ENCODE measurements around the gene C3orf70. TPM values are rescaled to one million over a fixed set of nuclear protein-coding genes. Genes with fewer than 3 reads are reported as not detected.

C3orf70 gene
- total and polyA plus RNA-seq, 11 donors: 0.53 to 2.9 (median 2.0) TPM

GRCh38 chr3:185176750-185177359, 24.0 kb upstream of the C3orf70 start:
- no peak for TF ChIP-seq POLR2A (IDR thresholded peaks at IDR 0.05)
- TF ChIP-seq, protein P1, sequence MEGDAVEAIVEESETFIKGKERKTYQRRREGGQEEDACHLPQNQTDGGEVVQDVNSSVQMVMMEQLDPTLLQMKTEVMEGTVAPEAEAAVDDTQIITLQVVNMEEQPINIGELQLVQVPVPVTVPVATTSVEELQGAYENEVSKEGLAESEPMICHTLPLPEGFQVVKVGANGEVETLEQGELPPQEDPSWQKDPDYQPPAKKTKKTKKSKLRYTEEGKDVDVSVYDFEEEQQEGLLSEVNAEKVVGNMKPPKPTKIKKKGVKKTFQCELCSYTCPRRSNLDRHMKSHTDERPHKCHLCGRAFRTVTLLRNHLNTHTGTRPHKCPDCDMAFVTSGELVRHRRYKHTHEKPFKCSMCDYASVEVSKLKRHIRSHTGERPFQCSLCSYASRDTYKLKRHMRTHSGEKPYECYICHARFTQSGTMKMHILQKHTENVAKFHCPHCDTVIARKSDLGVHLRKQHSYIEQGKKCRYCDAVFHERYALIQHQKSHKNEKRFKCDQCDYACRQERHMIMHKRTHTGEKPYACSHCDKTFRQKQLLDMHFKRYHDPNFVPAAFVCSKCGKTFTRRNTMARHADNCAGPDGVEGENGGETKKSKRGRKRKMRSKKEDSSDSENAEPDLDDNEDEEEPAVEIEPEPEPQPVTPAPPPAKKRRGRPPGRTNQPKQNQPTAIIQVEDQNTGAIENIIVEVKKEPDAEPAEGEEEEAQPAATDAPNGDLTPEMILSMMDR (IDR thresholded peaks at IDR 0.05): peak; percentile 55 to 82 (median 72)
- H3K27ac ChIP-seq: no peak overlapping the region
- H3K9me3 ChIP-seq: no peaks in the 10 kb centered on the region
- ATAC-seq (peak in 2 of 4 donors; percentile 34 to 38), DNase-seq (no peak)
- intact Hi-C loops (cut with DNase I): loop anchor here (1.0 to 10.0 kb wide), 8 partner anchors 132 to 302 kb away; no protein-coding TSS in a partner anchor
- 19 to 22% (median 21%) methylated on average over 10 of the region's 10 CpGs for WGBS, 4 donors
- no peaks in the 10 kb centered on the region for H3K27me3 ChIP-seq
- H3K4me1 ChIP-seq: peaks cover 0 to 20% (median 2%) of the 10 kb centered on the region in 12 donors
- H3K4me3 ChIP-seq: no peak overlapping the region
- H3K36me3 ChIP-seq: no peaks in the 10 kb centered on the region

DNA sequence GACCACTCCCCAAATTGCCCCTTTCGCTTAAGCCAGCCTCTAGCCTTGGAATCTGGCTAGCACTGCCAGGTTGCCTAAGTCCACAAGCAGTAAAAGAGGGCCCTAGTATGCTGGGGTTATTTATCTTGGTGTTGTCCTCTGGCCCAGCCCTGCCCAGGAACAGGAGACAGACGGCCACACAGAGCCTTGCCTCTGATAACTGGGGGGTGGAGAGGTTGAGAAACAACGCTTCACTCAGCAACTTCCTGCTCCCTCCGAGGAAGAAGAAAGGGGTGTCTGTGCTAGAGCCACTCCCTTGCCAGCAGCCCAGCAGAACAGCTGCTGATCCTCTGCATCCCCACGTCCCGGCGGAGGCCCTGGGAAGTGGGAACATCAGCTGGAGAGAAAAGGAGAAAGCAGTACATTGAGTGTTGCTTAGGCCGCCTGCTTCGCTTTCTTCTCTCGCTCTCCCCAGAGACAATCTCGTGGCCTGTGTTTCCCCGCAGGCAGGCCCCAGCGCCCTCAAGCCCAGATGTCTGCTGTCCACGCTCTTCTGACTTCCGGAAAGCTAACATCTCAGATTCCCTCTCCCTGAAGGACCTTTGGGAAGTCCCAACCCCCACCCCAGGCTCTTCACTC, 22.6 kb upstream of the C3orf70 start:
- no peak for TF ChIP-seq POLR2A (IDR thresholded peaks at IDR 0.05)
- TF ChIP-seq, protein P1 (IDR thresholded peaks at IDR 0.05): no peak
- H3K36me3 ChIP-seq: no peaks in the 10 kb centered on the region
- DNase-seq (peak; percentile 64 to 79 (median 73)), ATAC-seq (peak; percentile 70 to 96 (median 92))
- intact Hi-C loops (cut with DNase I): loop anchor here in 6 of 10 donors (5.0 to 10.0 kb wide), 5 partner anchors 131 to 301 kb away; no protein-coding TSS in a partner anchor
- H3K27me3 ChIP-seq: no peaks in the 10 kb centered on the region
- peaks cover 0 to 20% (median 2%) of the 10 kb centered on the region in 12 donors for H3K4me1 ChIP-seq
- H3K4me3 ChIP-seq: peak overlapping the region in 6 of 12 donors; percentile 1 to 28 (median 4)
- peak overlapping the region; percentile 22 to 82 (median 55) for H3K27ac ChIP-seq
- WGBS, 4 donors: 47 to 66% (median 52%) methylated on average over 15 of the region's 15 CpGs
- H3K9me3 ChIP-seq: no peaks in the 10 kb centered on the region

DNA sequence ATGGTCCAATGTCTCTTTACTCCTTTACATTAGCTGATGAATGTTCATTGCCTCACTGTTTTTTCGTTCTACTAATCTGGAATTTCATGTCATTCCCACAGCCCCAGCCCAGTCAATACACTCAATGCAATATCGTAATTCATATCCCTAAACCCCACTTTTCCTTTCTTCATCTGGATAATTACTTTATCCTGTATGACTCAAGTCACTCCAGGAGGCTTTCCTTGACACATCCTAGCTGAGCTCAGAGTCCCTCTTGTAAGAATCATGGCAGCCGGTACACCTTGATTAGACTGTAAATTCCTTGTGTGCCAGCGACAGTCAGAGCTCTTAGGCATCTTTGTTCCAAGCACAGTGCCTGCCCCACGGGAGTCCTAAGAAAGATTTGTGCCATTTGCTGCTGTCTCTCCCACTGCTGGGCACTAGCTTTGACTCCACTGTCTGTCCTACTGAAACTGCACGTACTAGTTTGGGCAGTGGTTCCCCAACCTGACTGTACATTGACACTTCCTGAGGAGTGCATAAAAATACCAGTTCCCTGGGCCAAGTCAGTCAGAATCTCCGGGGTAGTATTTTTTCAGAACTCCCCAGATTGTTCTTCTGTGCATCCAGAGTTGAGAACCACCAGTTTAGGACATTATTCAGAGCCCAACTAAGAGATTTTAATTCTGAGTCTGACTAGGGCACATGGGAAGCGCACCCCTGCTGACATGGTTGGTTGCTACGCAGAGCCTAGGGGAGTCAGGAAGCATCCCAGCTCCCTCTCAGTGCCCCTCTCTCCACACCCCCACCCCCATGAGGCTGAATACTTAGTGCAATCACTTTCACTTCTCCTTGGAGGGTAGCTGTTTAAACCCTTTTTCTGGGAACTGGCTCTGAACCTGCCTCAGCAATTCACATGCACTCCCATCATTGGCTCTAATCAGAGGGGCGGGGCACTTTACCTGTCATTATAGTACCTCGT, 19.5 kb upstream of the C3orf70 start:
- H3K4me3 ChIP-seq: no peak overlapping the region
- no peak for TF ChIP-seq POLR2A (IDR thresholded peaks at IDR 0.05)
- TF ChIP-seq, protein P1 (IDR thresholded peaks at IDR 0.05): no peak
- DNase-seq (no peak), ATAC-seq (no peak)
- no peak overlapping the region for H3K27ac ChIP-seq
- no peaks in the 10 kb centered on the region for H3K9me3 ChIP-seq
- intact Hi-C loops (cut with DNase I): loop anchor here in 4 of 10 donors (2.0 to 10.0 kb wide), 5 partner anchors 18 to 298 kb away; no protein-coding TSS in a partner anchor
- H3K36me3 ChIP-seq: no peaks in the 10 kb centered on the region
- peaks cover 0 to 20% (median 2%) of the 10 kb centered on the region in 12 donors for H3K4me1 ChIP-seq
- no peaks in the 10 kb centered on the region for H3K27me3 ChIP-seq
- WGBS, 4 donors: 83 to 86% (median 83%) methylated on average over 11 of the region's 11 CpGs

Data from heart left ventricle (tissue), 16 donors.